Measurements from ENCODE around the gene UAP1L1. TPM values are rescaled to one million over a fixed set of nuclear protein-coding genes. Genes with fewer than 3 reads are reported as not detected.

Gene UAP1L1
- total RNA-seq, 1 donor from 2014 or later: 34.2 TPM

DNA sequence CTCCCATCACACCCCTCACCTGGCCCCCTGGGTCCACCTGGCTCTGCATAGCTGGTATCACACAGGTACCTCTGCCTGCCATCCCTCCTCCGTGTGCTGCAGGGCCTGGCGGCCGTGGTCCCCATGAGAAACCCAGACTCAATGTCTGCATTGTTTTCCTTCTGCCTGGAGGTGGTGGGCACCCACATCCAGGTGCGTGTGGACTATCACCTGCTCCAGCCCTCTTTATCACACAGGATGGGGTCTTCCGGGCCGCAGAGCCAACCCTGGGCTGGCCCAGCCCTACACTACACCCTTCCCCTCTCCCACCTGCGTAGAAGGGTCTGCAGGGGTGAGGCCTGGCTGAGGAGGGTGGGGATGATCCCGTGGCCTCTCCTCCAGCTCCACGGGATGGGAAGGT lies 38.4 kb upstream of the UAP1L1 start:
- TF ChIP-seq, protein P1, sequence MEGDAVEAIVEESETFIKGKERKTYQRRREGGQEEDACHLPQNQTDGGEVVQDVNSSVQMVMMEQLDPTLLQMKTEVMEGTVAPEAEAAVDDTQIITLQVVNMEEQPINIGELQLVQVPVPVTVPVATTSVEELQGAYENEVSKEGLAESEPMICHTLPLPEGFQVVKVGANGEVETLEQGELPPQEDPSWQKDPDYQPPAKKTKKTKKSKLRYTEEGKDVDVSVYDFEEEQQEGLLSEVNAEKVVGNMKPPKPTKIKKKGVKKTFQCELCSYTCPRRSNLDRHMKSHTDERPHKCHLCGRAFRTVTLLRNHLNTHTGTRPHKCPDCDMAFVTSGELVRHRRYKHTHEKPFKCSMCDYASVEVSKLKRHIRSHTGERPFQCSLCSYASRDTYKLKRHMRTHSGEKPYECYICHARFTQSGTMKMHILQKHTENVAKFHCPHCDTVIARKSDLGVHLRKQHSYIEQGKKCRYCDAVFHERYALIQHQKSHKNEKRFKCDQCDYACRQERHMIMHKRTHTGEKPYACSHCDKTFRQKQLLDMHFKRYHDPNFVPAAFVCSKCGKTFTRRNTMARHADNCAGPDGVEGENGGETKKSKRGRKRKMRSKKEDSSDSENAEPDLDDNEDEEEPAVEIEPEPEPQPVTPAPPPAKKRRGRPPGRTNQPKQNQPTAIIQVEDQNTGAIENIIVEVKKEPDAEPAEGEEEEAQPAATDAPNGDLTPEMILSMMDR (IDR thresholded peaks at IDR 0.05): no peak
- H3K27ac Mint-ChIP-seq (ENCODE audit: unreplicated experiment): no peak overlapping the region
- no peaks in the 10 kb centered on the region for H3K4me1 Mint-ChIP-seq (ENCODE audit: unreplicated experiment)
- DNase-seq (ENCODE audit: extremely low spot score, unreplicated experiment): no peak
- no peak overlapping the region for H3K4me3 Mint-ChIP-seq (ENCODE audit: unreplicated experiment)
- H3K27me3 Mint-ChIP-seq (ENCODE audit: unreplicated experiment): no peaks in the 10 kb centered on the region
- H3K9me3 Mint-ChIP-seq (ENCODE audit: unreplicated experiment): no peaks in the 10 kb centered on the region
- H3K36me3 Mint-ChIP-seq (ENCODE audit: unreplicated experiment): peaks cover 3% of the 10 kb centered on the region

DNA sequence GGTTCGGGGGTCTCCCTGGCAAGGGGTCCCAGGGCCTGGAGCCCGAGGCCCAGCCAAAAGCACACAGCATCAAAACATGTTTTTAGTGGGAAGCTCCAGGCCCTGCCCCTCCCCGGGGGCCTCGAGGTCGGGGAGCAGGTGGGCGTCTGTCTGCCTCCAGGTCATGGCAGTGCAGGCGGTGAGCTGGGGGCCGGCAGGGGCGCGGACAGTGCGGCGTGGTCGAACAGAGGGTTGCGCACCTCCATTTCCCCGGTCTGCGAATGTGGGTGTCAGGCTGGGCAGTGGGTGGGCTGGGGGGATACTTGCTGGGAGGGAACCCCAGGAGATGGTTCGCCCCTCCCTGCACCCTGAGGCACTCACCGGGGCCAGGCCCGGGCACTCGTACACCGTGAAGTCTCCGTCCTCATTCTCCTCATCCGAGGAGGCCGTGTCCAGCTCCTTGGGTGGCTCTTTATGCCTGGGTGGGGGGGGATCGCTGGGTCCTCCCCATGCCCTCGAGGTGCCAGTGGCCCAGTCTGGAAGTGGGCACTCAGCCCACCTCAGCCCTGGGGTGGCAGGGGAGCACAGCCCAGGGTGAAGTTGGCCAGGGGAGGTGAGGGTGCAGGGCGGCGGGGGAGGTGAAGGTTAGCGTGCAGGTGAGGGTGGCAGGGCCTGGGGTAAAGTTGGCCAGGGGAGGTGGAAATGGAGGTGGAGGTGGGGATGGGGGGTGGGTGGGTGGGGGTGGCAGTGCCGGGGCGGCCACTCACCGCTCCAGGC lies 37.5 kb upstream of the UAP1L1 start:
- no peak for DNase-seq (ENCODE audit: extremely low spot score, unreplicated experiment)
- no peaks in the 10 kb centered on the region for H3K9me3 Mint-ChIP-seq (ENCODE audit: unreplicated experiment)
- H3K27ac Mint-ChIP-seq (ENCODE audit: unreplicated experiment): no peak overlapping the region
- peaks cover 4% of the 10 kb centered on the region for H3K4me1 Mint-ChIP-seq (ENCODE audit: unreplicated experiment)
- TF ChIP-seq, protein P1 (IDR thresholded peaks at IDR 0.05): no peak
- H3K27me3 Mint-ChIP-seq (ENCODE audit: unreplicated experiment): no peaks in the 10 kb centered on the region
- peaks cover 3% of the 10 kb centered on the region for H3K36me3 Mint-ChIP-seq (ENCODE audit: unreplicated experiment)
- no peak overlapping the region for H3K4me3 Mint-ChIP-seq (ENCODE audit: unreplicated experiment)

DNA sequence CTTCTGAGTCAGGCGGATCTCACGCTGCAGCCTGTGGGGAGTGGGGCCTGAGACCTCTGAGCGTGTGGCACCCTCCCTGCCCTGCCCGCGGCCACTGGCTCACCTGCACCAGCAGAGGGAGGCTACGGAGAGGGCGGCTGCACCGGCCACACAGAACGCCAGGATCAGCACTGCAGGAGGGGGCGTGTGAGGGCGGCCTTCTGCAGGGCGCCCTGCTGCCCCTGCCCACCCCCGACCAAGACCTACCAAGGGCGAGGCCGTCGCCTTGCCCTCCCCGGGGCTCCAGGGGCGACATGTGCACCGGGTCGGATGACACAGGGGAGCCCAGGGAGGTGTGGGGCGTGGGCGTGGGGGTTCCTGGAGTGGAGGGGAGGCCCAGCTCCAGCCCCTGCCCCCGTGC lies 36.7 kb upstream of the UAP1L1 start:
- TF ChIP-seq, protein P1 (IDR thresholded peaks at IDR 0.05): no peak
- Mint-ChIP-seq H3K27me3 (ENCODE audit: unreplicated experiment) (no peaks in the 10 kb centered on the region), H3K27ac (ENCODE audit: unreplicated experiment) (no peak overlapping the region)

DNA sequence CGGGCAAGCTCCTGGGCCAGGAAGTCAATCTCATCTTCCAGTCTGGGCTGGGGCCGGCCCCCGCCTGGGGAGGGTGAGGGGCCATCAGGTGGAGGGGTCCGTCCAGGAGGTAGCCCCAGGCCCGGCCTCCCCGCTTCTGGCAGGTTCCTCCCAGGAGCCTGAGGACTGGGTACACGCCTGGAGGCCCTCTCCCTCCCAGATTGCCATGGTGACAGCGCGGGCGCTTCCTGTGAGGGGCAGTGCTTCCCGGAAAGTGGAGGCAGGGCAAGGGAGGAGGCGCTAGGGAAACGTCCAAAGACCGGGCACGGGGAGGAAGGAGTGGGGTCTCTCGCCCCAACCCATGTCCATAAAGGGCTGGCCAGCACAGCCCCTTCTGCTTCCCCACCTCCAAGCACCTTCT lies 36.2 kb upstream of the UAP1L1 start:
- no peak for DNase-seq (ENCODE audit: extremely low spot score, unreplicated experiment)
- TF ChIP-seq, protein P1 (IDR thresholded peaks at IDR 0.05): no peak
- Mint-ChIP-seq H3K4me1 (ENCODE audit: unreplicated experiment) (peaks cover 9% of the 10 kb centered on the region), H3K9me3 (ENCODE audit: unreplicated experiment) (no peaks in the 10 kb centered on the region), H3K27ac (ENCODE audit: unreplicated experiment) (no peak overlapping the region), H3K4me3 (ENCODE audit: unreplicated experiment) (no peak overlapping the region), H3K36me3 (ENCODE audit: unreplicated experiment) (peaks cover 3% of the 10 kb centered on the region), H3K27me3 (ENCODE audit: unreplicated experiment) (no peaks in the 10 kb centered on the region)

More for the DNA sequence above, 36.7 kb upstream of the UAP1L1 start:
- Mint-ChIP-seq H3K4me3 (ENCODE audit: unreplicated experiment) (no peak overlapping the region), H3K4me1 (ENCODE audit: unreplicated experiment) (peaks cover 9% of the 10 kb centered on the region), H3K36me3 (ENCODE audit: unreplicated experiment) (peaks cover 3% of the 10 kb centered on the region), H3K9me3 (ENCODE audit: unreplicated experiment) (no peaks in the 10 kb centered on the region)
- no peak for DNase-seq (ENCODE audit: extremely low spot score, unreplicated experiment)

DNA sequence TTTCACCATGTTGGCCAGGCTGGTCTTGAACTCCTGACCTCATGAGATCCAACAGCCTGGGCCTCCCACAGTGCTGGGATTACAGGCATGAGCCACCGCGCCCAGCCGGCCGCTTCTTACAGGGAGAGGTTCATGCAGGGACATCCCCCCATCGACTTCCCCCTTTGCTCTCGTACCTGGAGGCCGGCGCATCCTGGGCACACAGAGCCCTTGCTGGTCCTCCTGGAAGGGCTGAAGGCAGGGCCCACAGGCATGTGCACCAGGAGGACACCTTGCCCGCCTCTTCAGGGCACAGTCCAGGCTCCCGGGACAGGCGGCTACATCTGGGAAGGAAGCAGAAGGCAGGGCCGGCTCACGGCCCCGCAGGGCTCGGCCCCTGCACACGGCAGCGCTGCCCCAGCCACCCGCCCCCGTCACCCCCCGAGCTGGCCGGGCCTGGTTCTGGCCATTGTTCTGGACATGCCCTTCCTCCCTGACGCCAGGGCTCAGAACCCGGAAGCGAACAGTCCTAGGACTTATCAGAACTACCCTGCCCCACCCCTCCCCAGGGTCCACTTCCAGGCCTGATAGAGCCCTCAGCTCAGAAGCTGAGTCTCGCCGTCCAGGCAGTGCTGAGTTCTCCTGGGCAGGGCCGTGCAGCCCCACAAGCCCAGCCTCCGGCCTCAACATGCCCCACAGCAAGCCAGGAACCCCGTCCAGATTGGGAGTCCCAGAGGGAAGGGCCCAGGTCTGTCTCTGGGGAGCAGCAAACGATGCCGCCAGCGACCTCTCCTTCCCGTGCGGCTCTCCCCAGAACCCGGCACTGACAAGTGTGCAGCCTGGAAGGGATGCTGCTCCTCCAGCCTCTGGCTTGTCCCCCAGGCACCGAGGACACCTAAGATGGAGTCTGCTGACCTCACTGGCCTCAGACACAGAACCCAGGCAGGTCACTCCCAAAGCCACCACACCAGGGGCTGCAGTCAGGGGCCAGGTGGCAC lies 34.3 kb upstream of the UAP1L1 start:
- Mint-ChIP-seq H3K4me1 (ENCODE audit: unreplicated experiment) (peaks cover 9% of the 10 kb centered on the region), H3K9me3 (ENCODE audit: unreplicated experiment) (no peaks in the 10 kb centered on the region), H3K27me3 (ENCODE audit: unreplicated experiment) (peaks cover 6% of the 10 kb centered on the region), H3K36me3 (ENCODE audit: unreplicated experiment) (no peaks in the 10 kb centered on the region), H3K27ac (ENCODE audit: unreplicated experiment) (no peak overlapping the region), H3K4me3 (ENCODE audit: unreplicated experiment) (no peak overlapping the region)
- TF ChIP-seq, protein P1 (IDR thresholded peaks at IDR 0.05): no peak
- DNase-seq (ENCODE audit: extremely low spot score, unreplicated experiment): no peak
